HG03571 (cell line): Measurements from ENCODE around the gene AMTN.

Experiments
- ATAC-seq: cut with Tn5 transposase; IDR thresholded peaks from one replicate; pipeline ENCODE4 v1.9.1; 2021; ENCODE audit not compliant: unreplicated experiment

AMTN gene

DNA sequence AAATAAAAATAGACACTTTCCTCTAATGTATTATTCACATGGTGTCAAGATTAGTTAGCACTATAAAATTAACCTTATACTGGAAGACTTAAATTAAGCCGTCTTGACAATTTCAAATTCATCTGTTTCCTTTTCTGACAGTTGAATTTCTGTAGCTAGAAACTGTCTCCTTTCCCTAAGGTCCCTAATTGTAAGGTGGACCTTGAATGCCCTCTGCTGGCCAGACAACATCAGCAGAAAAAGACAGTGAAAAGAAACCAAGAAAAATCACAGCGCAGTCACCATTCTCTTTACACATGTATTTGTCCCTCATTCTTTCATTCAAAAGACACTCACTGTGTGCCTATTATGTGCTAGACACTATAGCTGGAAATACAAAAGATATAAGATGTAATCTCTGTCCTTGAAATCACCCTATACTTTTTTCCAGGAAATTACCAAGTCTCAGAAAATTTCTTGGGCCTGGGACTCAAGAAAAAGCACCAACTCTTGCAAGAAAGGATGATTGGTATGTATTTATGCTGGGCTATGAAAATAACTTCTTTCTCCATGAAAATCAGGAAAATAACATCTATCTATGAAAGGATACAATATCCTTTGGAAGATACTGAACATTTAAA is 41.0 kb downstream of the AMTN start:
- no peak for ATAC-seq

DNA sequence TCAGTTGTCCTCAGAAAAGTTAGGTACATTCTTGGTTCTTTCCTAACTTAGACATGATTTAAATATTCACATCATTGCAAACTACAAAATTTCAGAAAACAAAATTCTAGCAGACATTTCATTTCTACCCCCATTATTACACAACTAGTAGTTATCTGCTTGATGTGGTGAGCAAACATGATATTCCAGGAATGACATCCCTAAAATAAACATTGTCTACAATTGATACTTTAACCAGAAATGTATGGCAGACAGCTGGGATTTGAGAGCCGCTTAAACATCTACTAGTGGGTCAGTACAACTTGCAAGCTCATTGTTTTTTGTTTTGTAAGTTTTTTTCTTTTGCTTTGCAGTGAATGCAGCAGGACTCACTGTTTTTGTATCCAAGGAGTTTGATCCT is 41.6 kb downstream of the AMTN start:
- no peak for ATAC-seq

DNA sequence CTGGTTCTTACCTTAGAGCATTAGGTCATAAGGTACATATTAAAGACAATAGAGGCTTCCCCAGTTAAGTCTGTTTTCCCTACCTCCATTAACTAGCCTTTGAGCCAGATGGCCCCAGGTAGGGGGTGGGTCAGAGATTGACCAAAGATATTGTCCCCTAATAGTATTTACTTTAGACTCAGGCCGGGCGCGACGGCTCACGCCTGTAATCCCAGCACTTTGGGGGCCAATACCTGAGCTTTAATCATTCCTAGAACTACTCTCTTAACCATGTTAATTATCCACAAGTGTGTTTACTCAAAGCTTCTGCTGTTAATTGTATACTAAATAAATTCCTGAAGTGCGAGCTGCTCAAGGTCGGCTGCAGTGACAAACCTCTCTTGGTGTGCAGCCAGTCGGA is 45.7 kb downstream of the AMTN start:
- ATAC-seq = no peak

DNA sequence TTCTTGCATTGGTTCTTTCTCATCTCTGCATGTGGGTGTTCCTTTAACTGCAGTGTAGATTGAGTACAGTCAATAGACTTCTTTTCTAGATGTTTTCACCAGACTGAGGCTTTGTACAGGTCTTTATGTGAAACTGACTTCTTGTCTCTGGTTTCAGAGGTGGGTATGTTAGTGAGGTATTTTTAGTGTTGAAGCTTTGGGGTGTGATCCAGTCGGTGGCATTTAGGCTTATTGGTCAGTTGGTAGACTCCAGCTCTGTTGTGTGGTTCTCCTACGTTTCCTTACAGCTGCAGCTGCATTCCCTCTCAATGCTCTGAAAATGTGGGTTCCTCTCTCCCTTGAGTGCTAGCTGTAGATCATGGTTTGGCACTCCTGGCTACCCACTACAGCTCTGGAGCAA is 52.4 kb downstream of the AMTN start:
- ATAC-seq = no peak

DNA sequence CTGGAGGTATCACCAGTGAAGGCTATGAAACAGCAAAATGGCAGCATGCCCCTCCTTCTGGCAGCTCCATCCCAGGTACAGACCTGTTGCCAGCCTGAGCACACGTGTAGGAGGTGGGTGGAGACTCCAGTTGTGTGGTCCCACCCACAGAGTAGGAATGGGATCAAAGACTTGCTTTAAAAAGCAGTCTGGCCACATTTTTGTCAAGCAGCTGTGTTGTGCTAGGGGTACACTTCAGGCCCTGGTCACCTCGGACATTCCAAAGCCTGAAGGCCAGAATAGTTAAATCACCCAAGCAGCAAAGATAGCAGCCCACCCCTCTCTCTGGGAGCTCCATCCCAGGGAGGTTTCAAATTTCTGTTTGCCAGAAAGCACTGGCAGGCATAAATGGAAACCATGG is 53.4 kb downstream of the AMTN start:
- ATAC-seq = no peak

DNA sequence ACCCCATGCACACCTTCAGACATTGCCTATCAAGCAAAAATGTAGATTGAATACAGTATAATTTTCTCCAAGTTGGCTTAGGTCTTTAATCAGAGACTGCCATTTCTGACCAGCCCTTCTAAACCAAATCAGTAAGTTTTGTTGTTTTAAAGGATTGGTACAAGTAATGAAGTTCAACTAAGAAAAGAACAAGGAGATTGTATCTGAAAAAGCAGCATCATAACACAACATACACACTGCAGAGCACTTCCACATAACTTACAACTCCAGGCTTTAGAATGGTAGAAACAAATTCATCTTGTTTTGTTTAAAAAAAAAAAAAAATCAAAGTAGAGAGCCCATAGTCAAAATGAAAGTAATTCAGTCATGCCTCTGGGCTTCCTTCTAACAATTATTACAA is 57.6 kb downstream of the AMTN start:
- no peak for ATAC-seq

DNA sequence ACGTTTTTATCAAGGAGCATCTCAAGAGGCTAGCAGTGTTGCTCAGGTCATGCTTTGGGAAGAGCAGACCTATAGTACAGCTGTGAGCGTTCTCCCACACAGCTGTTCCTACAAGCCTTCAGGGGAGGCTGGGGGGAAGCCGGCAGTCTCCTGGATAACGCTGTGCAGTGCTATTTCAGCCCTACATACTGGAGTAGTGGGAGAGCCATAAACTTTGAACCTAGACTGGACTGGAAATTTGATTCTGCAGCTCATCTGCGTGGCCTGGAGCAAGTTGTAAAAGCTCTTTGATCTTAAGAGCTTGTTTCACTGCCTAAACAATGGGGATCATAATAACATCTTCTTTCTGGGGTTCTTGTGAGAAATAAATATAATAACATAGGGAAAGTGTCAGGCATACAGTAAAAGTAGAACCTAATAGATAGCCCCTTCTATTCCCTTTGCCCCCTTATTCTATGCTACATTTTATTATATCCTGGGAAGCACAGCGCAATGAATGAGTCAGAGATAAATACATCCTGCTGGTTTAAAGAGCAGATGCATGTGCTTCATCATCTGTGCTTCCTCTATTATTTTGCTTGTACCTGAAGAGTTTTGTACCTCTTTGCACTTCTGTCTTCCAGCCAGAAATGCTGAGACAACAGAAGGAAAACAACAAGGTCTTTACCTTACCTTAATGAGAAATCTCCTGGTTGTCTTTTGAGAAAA is 59.0 kb downstream of the AMTN start:
- ATAC-seq = no peak

DNA sequence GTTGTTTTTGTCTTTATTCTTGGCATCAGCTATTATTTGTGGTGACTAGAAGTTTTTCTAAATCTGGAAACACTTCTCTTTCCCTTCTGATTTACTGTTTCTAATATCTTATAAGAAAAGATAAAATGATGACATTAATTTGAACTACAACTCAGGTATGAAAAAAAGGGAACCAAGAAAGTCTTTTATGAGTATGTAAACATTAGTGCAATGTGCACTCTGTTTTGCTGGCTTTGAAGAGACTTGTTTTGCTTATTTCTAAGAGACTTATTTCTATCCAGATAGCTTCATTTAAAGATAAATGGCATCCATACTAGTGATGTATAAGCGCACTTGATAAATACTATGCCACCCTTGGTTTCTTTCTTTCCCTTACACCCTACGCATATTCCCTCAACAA is 63.6 kb downstream of the AMTN start:
- ATAC-seq = no peak
